Fibroblast of lung (primary cell): ENCODE measurements around the gene RNF112.

Source experiments
- CTCF ChIP-seq, 2 donors: IDR thresholded peaks in 1 of 2; conservative IDR thresholded peaks in 1 of 2; 1 replicate in 1 of 2; 2 replicates in 1 of 2; pipeline ENCODE4 v1.5.1; 2011 to 2012; ENCODE audit warnings: low read length in 2 of 2, control low read depth in 1 of 2, inconsistent platforms in 1 of 2, low read depth in 1 of 2, mild to moderate bottlenecking in 1 of 2
- EZH2 ChIP-seq: IDR thresholded peaks from 2 replicates; pipeline ENCODE4 v1.5.1; 2012; ENCODE audit warnings: low read length, control low read depth, mild to moderate bottlenecking; ENCODE audit errors: missing control alignments

GRCh38 chr17:19433255-19433654, 22.2 kb downstream of the RNF112 start:
- TF ChIP-seq CTCF (conservative IDR thresholded peaks at IDR 0.05 in 1 of 2, IDR thresholded peaks at IDR 0.05 in 1 of 2; ENCODE audit: low read depth in 1 of 2, low read length in 2 of 2) (no peak), EZH2 (no peak)
